Astrocyte (in vitro differentiated cells and primary cell): Measurements from ENCODE around the gene CACNA1F. TPM values are rescaled to one million over a fixed set of nuclear protein-coding genes. Genes with fewer than 3 reads are reported as not detected.

ENCODE experiments used
- DNase-seq: peaks from one replicate; pipeline ENCODE4 v3.0.0-alpha.2; 2010; ENCODE audit warnings: low read depth
- FAIRE-seq: peaks from 2 replicates; lab custom pipeline; 2011; peaks lifted over from hg19 to GRCh38; lab: Jason Lieb, UNC
- H2AFZ ChIP-seq: 2 replicates; pipeline ENCODE4 v1.6.0; 2012; ENCODE audit warnings: low read depth, low read length, inconsistent platforms
- H3K27ac ChIP-seq: 2 replicates; pipeline ENCODE4 v1.5.1; 2011; ENCODE audit warnings: low read depth, low read length, inconsistent platforms
- H3K27me3 ChIP-seq: 2 replicates; pipeline ENCODE4 v1.6.0; 2011; ENCODE audit warnings: low read length, inconsistent platforms; ENCODE audit not compliant: insufficient read depth
- H3K36me3 ChIP-seq: 2 replicates; pipeline ENCODE4 v1.5.1; 2011; ENCODE audit warnings: low read length, inconsistent platforms; ENCODE audit not compliant: insufficient read depth
- H3K4me1 ChIP-seq: 2 replicates; pipeline ENCODE4 v1.5.1; 2011; ENCODE audit warnings: low read length, inconsistent platforms; ENCODE audit not compliant: insufficient read depth
- H3K4me2 ChIP-seq: 2 replicates; pipeline ENCODE4 v1.6.0; 2012; ENCODE audit warnings: low read length, inconsistent platforms
- H3K4me3 ChIP-seq: 2 replicates; pipeline ENCODE4 v1.5.1; 2011; ENCODE audit warnings: low read depth, mild to moderate bottlenecking, low read length, inconsistent platforms; ENCODE audit not compliant: insufficient read depth
- H3K79me2 ChIP-seq: 2 replicates; pipeline ENCODE4 v1.6.0; 2012; ENCODE audit warnings: mild to moderate bottlenecking, low read length, inconsistent platforms; ENCODE audit not compliant: insufficient read depth
- H3K9ac ChIP-seq: 2 replicates; pipeline ENCODE4 v1.6.0; 2012; ENCODE audit warnings: mild to moderate bottlenecking, low read length, inconsistent platforms
- H3K9me3 ChIP-seq: 2 replicates; pipeline ENCODE4 v1.5.1; 2012; ENCODE audit warnings: low read depth, mild to moderate bottlenecking, low read length, inconsistent platforms; ENCODE audit not compliant: insufficient read depth
- H4K20me1 ChIP-seq: 2 replicates; pipeline ENCODE4 v1.6.0; 2012; ENCODE audit warnings: low read length, inconsistent platforms; ENCODE audit not compliant: insufficient read depth
- H3K27ac Mint-ChIP-seq: one replicate; pipeline ENCODE4 v1.8.0; 2021; ENCODE audit warnings: mild to moderate bottlenecking, mixed read lengths; ENCODE audit not compliant: unreplicated experiment
- H3K27me3 Mint-ChIP-seq: one replicate; pipeline ENCODE4 v1.8.0; 2021; ENCODE audit warnings: low read depth, mixed read lengths; ENCODE audit not compliant: unreplicated experiment
- H3K36me3 Mint-ChIP-seq: one replicate; pipeline ENCODE4 v1.8.0; 2021; ENCODE audit warnings: low read depth, mixed read lengths; ENCODE audit not compliant: unreplicated experiment
- H3K4me1 Mint-ChIP-seq: one replicate; pipeline ENCODE4 v1.8.0; 2021; ENCODE audit warnings: low read depth, mixed read lengths; ENCODE audit not compliant: unreplicated experiment
- H3K4me3 Mint-ChIP-seq: one replicate; pipeline ENCODE4 v1.8.0; 2021; ENCODE audit warnings: mild to moderate bottlenecking, moderate library complexity, mixed read lengths; ENCODE audit not compliant: unreplicated experiment
- H3K9me3 Mint-ChIP-seq: one replicate; pipeline ENCODE4 v1.8.0; 2021; ENCODE audit warnings: mild to moderate bottlenecking, mixed read lengths; ENCODE audit not compliant: unreplicated experiment
- CTCF ChIP-seq: IDR thresholded peaks from 2 replicates; pipeline ENCODE4 v1.5.1; 2011; ENCODE audit warnings: low read depth, mild to moderate bottlenecking, inconsistent platforms, low read length, moderate library complexity; ENCODE audit not compliant: insufficient read depth
- EZH2 ChIP-seq: IDR thresholded peaks from 2 replicates; pipeline ENCODE4 v1.6.1; 2012; ENCODE audit warnings: mild to moderate bottlenecking, low read length, inconsistent platforms; ENCODE audit not compliant: insufficient read depth
- total RNA-seq: library from RNA; stranded (reverse); gene quantifications from 2 replicates; pipeline ENCODE4 v1.2.1, GENCODE V29; 2021

Gene CACNA1F
- total RNA-seq, 1 donor from 2014 or later, result not detected

DNA sequence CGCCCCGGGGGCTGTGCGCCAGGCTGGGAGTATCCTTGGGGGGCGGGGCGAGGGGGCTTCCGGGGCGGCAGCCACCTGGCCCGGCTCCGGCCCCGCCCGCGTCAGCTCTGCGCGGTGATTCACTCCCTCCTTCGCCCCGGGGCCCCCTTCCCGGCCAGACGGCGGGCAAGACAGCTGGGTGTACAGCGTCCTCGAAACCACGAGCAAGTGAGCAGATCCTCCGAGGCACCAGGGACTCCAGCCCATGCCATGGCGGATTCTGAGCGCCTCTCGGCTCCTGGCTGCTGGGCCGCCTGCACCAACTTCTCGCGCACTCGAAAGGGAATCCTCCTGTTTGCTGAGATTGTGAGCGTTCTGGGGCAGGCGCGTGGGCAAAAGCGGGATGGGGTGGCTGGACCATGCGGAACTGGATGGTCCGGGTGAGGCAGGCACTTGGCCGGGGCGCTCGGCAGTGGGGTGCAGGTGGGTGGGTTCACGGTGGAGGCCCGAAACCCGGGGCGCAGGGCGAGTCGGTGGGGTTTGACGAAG is 61.3 kb downstream of the CACNA1F start, which contains the start of gene PLP2:
PLP2 (plus strand) TSS at position 147 of the 528 bp plus-strand sequence; CDS start at position 250, 103 bp downstream.
- H3K27ac Mint-ChIP-seq, result peak within 1 kb of the TSS; percentile 62
- Histone ChIP-seq H3K27me3 (no peaks in the 10 kb centered on the region), H3K9me3 (no peaks in the 10 kb centered on the region), H2AFZ (peak within 1 kb of the TSS; percentile 54), H3K4me1 (peaks cover 17% of the 10 kb centered on the region), H3K9ac (peak within 1 kb of the TSS; percentile 87), H3K4me2 (peak within 1 kb of the TSS; percentile 88), H3K4me3 (peak within 1 kb of the TSS; percentile 75), H4K20me1 (peaks cover 9% of the 10 kb centered on the region), H3K79me2 (peaks cover 22% of the 10 kb centered on the region), H3K27ac (peak within 1 kb of the TSS; percentile 77), H3K36me3 (no peaks in the 10 kb centered on the region)
- H3K36me3 Mint-ChIP-seq, result peaks cover 7% of the 10 kb centered on the region
- no peak for TF ChIP-seq EZH2
- no peak for TF ChIP-seq CTCF
- no peaks in the 10 kb centered on the region for H3K27me3 Mint-ChIP-seq
- DNase-seq (peak; percentile 24), FAIRE-seq (no peak)
- H3K4me3 Mint-ChIP-seq, result peak within 1 kb of the TSS; percentile 86
- peaks cover 4% of the 10 kb centered on the region for H3K4me1 Mint-ChIP-seq
- no peaks in the 10 kb centered on the region for H3K9me3 Mint-ChIP-seq

GRCh38 chrX:49167740-49168108 is 65.4 kb downstream of the CACNA1F start:
- H3K27ac Mint-ChIP-seq, result peak overlapping the region; percentile 69
- no peaks in the 10 kb centered on the region for H3K36me3 Mint-ChIP-seq
- no peak for TF ChIP-seq CTCF
- no peak for TF ChIP-seq EZH2
- H3K9me3 Mint-ChIP-seq, result no peaks in the 10 kb centered on the region
- H3K4me3 Mint-ChIP-seq, result peak overlapping the region; percentile 71
- Histone ChIP-seq H3K36me3 (no peaks in the 10 kb centered on the region), H4K20me1 (peaks cover 2% of the 10 kb centered on the region), H3K4me2 (peak overlapping the region; percentile 89), H3K4me1 (peaks cover 16% of the 10 kb centered on the region), H3K27ac (peak overlapping the region; percentile 76), H3K9ac (peak overlapping the region; percentile 82), H2AFZ (no peak overlapping the region), H3K79me2 (peaks cover 9% of the 10 kb centered on the region), H3K9me3 (no peaks in the 10 kb centered on the region), H3K4me3 (peak overlapping the region; percentile 56), H3K27me3 (no peaks in the 10 kb centered on the region)
- no peak for DNase-seq
- FAIRE-seq, result peak; percentile 93
- peaks cover 4% of the 10 kb centered on the region for H3K4me1 Mint-ChIP-seq
- no peaks in the 10 kb centered on the region for H3K27me3 Mint-ChIP-seq
